HG02642 (cell line): ENCODE results near the gene LRP2.
"Not testable (repeated sequence)": the region's sequence is repeated elsewhere in the genome, so short reads cannot be mapped to it uniquely, and the experiment has no call there.

Experiments
- ATAC-seq: cut with Tn5 transposase; IDR thresholded peaks from one replicate; pipeline ENCODE4 v1.9.1; 2021; ENCODE audit warnings: mild to moderate bottlenecking; ENCODE audit not compliant: unreplicated experiment, poor library complexity

The LRP2 gene

DNA sequence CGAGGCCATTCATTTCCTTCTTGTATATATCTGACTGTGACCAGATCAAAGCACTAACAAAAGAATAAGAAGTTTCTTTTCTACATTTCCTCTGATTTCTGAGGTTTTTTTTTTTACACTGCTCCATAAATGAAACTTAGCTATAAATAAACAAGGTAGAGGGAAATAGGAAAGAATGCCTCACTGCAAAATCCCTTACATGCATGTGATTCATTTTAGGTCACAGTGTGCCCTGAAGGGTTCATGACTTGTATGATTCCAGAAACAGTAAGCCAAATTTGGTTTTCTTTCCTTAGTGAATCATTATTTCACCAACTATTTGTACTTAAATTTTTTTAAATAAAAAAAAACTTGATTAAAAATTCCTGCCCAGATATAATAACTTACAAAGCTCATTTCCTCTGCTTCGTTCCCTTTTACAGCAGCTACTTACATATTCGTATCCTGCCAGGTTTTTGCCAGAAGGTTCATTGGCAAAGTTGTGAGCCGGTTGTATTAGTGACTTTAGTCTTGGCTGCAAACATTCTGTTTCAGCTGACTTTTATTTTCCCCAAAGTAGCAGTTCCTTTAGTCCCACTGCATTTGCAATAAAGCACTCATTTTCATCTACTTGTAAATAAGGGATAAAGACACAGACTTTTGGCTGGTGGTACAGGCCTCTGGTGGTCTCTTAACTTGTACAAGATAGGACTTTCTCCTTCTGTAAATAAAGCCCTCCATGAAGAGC lies 58.6 kb downstream of the LRP2 start:
- ATAC-seq = no peak

DNA sequence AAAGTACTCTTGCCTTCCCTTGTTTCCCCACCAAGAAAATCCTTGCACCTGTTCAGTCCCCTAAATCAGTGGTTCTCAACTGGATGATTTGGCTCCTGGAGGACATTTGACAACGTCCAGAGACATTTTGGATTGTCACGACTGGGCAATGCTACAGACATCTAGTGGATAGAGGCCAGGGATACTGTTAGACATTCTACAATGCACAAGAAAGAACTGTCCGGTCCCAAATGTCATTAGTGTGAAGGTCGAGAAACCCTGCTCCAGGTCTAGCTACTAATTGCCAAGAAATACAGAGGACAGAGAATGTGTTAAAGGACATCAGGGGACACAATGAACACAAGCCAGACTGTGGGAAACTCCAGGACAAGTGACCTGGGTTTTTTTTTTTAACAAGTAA lies 60.0 kb downstream of the LRP2 start:
- no peak for ATAC-seq

- no peak for ATAC-seq
These were observed 60.6 kb downstream of the LRP2 start for GRCh38 chr2:169301596-169302335.

GRCh38 chr2:169300636-169301530 lies 61.5 kb downstream of the LRP2 start:
- ATAC-seq = no peak

DNA sequence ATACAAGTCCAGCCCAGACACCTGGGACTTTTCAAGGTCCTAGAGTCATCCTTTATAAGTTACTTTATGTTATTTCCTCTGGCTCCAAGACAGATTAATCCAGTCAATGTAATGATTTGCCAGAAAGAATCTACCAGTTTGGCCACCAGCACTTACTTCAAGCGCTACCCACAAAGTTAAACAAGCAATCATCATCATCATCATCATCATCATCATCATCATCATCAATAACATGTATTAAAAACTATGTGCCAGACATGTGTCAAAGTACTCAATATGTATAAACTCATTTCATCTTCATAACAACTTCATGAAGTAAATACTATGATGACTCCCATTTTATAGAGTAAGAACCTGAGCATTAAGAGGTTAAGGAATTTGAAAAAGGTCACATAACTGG lies 64.3 kb downstream of the LRP2 start:
- no peak for ATAC-seq

GRCh38 chr2:169294001-169294675 lies 68.2 kb downstream of the LRP2 start:
- ATAC-seq = no peak

- ATAC-seq = no peak
These were observed 70.8 kb downstream of the LRP2 start for GRCh38 chr2:169291517-169291916.

- ATAC-seq = no peak
These were observed 71.9 kb downstream of the LRP2 start for GRCh38 chr2:169290433-169290832.

DNA sequence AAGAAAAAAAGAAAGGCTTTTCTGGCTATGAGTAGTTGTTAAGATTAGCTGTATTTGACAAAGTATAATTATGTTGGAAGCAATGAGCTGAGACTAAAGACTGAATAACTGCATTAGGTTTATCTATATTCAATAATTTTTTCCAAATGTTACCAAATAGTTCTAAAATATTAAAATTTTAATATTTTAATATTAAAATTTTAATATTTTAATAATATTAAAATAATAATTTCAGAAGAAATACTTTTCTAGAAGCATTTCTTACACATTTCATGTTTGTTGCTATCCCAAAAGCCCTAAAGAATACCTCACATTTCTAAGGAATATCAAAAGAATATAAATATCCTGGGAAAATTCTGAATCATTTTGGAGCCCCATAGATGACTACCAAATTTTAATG lies 74.7 kb downstream of the LRP2 start:
- no peak for ATAC-seq

GRCh38 chr2:169286624-169287231 lies 75.6 kb downstream of the LRP2 start:
- ATAC-seq = no peak

- no peak for ATAC-seq
These were observed 76.7 kb downstream of the LRP2 start for GRCh38 chr2:169285531-169286235.

- ATAC-seq = no peak
These were observed 81.8 kb downstream of the LRP2 start for GRCh38 chr2:169280502-169280901.

- ATAC-seq = no peak
These were observed 86.5 kb downstream of the LRP2 start for GRCh38 chr2:169275696-169276444.

GRCh38 chr2:169272010-169272409 lies 90.3 kb downstream of the LRP2 start:
- ATAC-seq = no peak

DNA sequence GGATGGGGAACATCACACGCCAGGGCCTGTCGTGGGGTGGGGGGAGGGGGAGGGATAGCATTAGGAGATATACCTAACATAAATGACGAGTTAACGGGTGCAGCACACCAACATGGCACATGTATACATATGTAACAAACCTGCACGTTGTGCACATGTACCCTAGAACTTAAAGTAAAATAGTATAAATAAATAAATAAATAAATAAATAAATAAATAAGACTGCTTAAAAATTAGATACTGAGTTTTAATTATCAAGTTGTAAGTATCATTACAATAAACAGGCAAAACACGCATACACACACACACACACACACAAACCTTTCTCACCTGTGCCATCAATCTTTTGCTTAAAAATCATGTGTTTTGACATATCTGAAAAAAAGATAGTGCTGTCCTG lies 91.8 kb downstream of the LRP2 start:
- not testable (repeated sequence) for ATAC-seq

DNA sequence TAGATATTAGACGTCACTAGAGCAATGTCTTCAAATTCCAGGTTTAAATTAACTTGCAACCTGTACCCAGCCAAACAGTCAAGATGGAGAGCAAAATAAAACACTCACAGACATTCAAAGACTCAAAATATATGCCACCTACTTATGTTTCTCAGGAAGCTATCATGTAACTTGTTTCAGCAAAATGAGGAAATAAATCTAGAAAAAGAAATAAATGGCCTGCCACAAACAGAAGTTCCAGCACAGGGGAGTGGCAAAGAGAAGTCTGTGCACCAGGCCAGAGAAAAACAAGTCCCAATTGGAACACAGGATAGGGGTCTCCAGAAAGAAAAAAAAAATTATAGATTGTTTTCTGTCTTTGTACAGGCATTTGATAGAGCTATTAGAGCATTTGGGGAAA lies 96.7 kb downstream of the LRP2 start:
- ATAC-seq = no peak

- no peak for ATAC-seq
These were observed 101.3 kb downstream of the LRP2 start for GRCh38 chr2:169260846-169261642.

GRCh38 chr2:169260246-169260645 lies 102.1 kb downstream of the LRP2 start:
- ATAC-seq = no peak
